ENCODE measurements around the gene MED25.
"Not testable (repeated sequence)": the region's sequence is repeated elsewhere in the genome, so short reads cannot be mapped to it uniquely, and the experiment has no call there.

GRCh38 chr19:49819452-49820115 is 1.5 kb downstream of the MED25 start:
- not testable (repeated sequence) for TF ChIP-seq NFE2L2 (IDR thresholded peaks at IDR 0.05; ENCODE audit: low read depth, low read length); POLR2A (IDR thresholded peaks at IDR 0.05; ENCODE audit: low read depth, low read length); CEBPB (IDR thresholded peaks at IDR 0.05; ENCODE audit: low read depth, low read length); MXI1 (IDR thresholded peaks at IDR 0.05; ENCODE audit: borderline replicate concordance, low read depth, low read length); CTCF (conservative IDR thresholded peaks at IDR 0.05; ENCODE audit: low read depth, low read length); FOS (IDR thresholded peaks at IDR 0.05; ENCODE audit: low read depth, low read length); USF2 (IDR thresholded peaks at IDR 0.05; ENCODE audit: low read depth, low read length); RAD21 (IDR thresholded peaks at IDR 0.05; ENCODE audit: low read length); RCOR1 (IDR thresholded peaks at IDR 0.05; ENCODE audit: insufficient replicate concordance, low read length); RFX5 (IDR thresholded peaks at IDR 0.05; ENCODE audit: low read depth, low read length)

Data from IMR-90 (cell line).